Activated CD8-positive, alpha-beta memory T cell treated with anti-CD3 and anti-CD28 coated beads, Interleukin-2, amount 50 U/mL, for 24 hours (primary cell): Measurements from ENCODE around the gene ZNF45.
"Not testable (repeated sequence)": the region's sequence is repeated elsewhere in the genome, so short reads cannot be mapped to it uniquely, and the experiment has no call there.

Experiments
- DNase-seq: peaks from one replicate; pipeline ENCODE4 v3.0.0-alpha.2; 2020; ENCODE audit errors: extremely low read depth

The ZNF45 gene

DNA sequence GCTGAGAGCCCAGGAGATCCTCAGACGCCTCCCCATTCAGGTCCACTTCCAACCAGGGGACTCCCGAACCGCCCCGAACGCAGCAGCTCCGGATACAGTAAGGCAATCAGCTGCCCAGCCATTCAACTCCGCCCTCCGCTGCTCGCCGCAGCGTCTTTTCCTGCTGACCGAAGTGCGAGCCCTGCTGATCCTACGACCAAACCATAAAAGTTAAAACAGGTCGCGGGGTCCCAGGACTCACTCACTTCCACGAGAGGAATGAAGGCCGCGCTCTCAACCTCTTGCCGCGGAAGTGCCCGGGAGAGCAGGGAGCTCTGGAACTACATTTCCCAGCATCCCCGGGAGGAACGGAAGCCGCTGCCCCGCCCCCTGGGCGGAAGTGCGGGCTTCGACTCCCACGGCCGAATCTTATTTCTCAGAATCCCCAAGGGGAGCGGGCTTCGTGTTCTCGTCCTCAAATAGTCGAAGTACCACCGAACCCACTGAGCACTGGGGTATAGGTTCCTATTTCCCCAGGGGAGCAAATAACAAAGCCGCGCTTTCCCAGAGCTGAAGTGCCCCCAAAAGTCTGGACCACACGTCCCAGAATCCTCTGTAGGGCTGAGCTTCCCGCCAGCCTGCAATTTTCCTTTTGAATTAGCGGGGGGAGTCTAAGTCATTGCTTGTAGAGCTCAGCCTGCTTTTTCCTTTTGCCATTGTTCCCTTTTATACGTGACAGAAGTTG is at the start of gene ZNF45:
ZNF45 (minus strand) TSS at position 298 of the 724 bp plus-strand sequence. CDS start 13,097 bp downstream, outside the sequence.
- peak; percentile 71 for DNase-seq

- no peak for DNase-seq
These were observed 49.6 kb upstream of the ZNF45 start for GRCh38 chr19:43984687-43985000.

- DNase-seq = peak; percentile 39
These were observed 49.0 kb upstream of the ZNF45 start, which contains the start of gene ZNF155 for GRCh38 chr19:43983912-43984686. Gene ZNF155 (plus strand): TSS chr19:43984188. CDS start chr19:43988544, 4,356 bp downstream.

- DNase-seq = no peak
These were observed 48.4 kb upstream of the ZNF45 start for GRCh38 chr19:43983544-43983911.

DNA sequence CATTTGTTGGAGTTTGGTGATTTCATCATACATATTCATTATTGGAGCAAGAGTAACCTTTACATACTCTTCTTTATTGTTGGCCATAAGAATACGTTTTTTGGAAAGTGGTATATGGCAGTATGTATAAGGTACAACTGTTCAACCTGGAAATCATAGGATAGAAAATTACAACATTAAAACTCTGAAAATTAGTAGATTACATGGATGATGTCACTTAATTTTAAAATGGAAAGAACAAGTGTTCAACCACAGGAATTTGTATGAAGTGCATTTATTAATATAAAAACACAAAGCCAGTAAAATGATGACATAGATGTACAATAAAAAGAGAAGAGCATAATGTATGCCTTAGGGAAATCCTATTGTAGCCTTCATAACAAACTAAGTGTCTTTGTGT is 41.6 kb upstream of the ZNF45 start:
- DNase-seq = no peak

DNA sequence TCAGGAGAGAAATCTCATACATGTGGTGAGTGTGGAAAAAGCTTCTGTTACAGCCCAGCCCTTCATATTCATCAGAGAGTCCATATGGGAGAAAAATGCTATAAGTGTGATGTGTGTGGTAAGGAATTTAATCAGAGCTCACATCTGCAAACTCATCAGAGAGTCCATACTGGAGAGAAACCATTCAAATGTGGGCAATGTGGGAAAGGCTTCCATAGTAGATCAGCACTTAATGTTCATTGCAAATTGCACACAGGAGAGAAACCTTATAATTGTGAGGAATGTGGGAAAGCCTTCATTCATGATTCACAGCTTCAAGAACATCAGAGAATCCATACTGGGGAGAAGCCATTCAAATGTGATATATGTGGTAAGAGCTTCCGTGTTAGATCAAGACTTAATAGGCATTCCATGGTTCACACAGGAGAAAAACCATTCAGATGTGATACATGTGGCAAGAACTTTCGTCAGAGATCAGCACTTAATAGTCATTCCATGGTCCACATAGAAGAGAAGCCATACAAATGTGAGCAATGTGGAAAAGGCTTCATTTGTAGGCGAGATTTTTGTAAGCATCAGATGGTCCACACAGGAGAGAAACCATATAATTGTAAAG is 31.1 kb upstream of the ZNF45 start:
- no peak for DNase-seq

GRCh38 chr19:43960411-43960810 is 25.3 kb upstream of the ZNF45 start:
- no peak for DNase-seq

GRCh38 chr19:43957891-43958290 is 22.8 kb upstream of the ZNF45 start:
- DNase-seq = no peak

DNA sequence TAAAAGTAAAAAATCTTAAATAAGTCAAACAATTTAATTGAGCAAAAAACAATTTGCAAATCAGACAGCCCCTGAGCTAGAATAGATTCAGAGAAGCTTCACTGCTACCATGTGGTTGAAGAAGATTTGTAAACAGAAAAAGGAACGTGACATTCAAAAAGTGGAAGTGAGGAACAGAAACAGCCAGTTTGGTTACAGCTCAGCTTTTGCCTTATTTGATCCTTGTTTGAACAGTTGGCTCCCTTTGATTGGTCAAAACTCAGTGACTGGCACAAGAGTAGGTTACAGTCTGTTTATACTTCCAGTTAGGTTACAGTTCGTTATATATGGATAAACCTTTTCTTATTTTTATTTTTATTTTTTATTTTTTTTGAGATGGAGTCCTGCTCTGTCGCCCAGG is 21.7 kb upstream of the ZNF45 start:
- no peak for DNase-seq

GRCh38 chr19:43950834-43951645 is 16.0 kb upstream of the ZNF45 start, which contains the start of gene ZNF221:
Gene ZNF221 (plus strand): TSS chr19:43951228. CDS start chr19:43962727, 11,499 bp downstream.
- DNase-seq = peak; percentile 19

- DNase-seq = not testable (repeated sequence)
These were observed 14.7 kb upstream of the ZNF45 start for GRCh38 chr19:43949803-43950202.

DNA sequence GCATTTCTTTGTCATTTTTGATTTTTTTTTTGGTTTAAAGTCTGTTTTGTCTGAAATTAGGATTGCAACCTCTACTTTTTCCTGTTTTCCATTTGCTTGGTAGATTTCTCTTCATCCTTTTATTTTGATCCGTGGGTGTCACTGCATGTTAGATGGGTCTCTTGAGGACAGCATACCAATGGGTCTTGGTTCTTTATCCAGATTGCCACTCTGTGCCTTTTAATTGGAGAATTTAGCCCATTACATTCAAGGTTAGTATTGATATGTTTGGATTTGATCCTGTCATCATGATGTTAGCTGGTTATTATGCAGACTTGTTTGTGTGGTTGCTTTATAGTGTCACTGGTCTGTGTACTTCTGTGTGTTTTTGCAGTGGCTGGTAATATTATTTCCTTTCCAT is 12.3 kb upstream of the ZNF45 start:
- not testable (repeated sequence) for DNase-seq

DNA sequence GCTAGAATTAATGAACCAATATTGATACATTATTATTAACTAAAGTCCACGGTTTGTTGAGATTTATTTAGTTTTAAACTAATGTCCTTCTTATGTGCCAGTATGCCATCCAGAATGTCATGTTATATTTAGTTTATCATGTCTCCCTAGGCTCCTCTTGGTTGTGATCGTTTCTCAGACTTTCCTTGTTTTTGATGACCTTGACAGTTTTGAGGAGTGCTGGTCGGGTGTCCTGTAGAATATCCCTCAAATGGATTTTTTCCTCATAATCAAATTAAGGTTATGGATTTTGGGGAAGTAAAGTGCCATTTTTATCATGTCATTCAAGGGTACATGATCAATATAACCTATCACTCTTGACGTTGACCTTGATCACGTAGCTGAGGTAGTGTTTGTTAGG is 6.1 kb upstream of the ZNF45 start:
- DNase-seq = no peak

- no peak for DNase-seq
These were observed 5.6 kb upstream of the ZNF45 start for GRCh38 chr19:43940719-43941118.

DNA sequence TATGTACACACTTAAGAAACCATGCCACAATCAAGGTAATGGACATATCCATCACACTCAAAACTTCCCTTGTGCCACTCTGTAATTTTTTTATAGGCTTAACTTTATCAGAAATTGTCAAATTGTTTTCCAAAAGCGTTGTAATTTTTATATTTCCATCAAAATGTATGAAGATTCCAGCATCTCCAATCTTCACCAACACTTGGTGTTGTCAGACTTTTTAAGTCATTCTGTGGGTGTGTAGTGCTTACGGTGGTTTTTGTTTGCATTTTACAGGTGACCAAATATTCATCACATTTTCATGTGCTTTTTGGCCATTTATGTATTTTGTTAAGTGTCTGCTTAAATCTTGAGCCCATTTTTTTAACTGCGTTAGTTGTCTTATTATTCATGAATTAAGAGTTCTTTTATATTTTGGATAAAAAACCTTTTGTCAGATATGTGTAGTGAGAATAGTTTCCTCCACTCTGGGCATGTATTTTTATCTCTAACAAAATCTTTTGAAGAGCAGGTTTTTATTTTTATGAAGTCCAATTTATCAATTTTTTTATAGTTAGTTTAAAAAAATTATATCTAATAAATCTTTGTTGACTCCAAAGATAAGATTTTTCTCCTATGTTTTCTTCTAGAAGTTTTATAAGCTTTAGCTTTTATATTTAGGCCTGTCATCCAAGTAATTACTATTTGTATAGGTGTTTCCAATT is 4.6 kb upstream of the ZNF45 start:
- no peak for DNase-seq

GRCh38 chr19:43936188-43936587 is 1.1 kb upstream of the ZNF45 start:
- DNase-seq = no peak

DNA sequence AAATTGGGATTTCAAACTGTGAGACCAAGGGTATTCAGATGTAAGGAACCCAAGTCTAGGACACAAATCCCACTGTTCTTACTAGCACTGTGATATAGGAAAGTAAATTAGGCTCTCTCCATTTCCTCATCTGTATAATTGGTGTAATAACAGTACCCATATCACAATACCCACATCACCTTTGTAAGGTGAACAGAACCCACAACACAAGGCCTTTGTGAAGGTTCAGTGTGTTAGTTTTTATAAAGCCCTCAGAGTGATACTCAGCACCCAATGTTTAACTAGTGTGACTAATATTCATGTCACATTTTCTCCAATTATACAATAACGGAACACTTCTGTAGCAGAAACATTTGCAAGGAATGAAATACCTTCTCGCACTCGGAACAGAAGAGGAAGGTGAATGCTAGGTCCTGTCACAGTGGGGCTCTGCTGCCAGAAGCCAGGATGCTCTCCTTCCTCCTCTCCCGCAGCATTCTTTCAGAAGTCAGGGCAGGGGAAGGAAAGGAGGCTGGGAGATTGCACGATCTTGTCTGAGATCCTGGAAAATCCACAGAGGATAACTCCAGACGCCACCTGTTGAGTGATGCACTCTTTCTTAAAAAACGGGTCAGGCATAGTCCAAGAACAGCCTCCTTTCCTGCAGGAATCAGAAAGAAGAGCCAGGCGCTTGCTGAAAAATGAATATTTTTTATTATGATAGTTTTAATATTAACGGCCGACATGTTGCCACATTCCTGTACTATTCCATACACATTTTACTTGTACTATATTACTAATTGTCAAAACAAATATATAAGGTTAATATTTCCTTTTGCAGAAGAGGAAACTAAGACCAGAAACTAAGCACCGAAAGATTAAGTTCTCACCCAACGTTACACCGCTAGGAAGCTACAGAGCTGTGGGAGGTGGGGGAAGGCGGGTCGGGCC is 762 bp downstream of the ZNF45 start:
- no peak for DNase-seq

GRCh38 chr19:43928820-43929219 is 6.3 kb downstream of the ZNF45 start:
- DNase-seq = no peak

- DNase-seq = no peak
These were observed 11.2 kb downstream of the ZNF45 start for GRCh38 chr19:43923875-43924274.

DNA sequence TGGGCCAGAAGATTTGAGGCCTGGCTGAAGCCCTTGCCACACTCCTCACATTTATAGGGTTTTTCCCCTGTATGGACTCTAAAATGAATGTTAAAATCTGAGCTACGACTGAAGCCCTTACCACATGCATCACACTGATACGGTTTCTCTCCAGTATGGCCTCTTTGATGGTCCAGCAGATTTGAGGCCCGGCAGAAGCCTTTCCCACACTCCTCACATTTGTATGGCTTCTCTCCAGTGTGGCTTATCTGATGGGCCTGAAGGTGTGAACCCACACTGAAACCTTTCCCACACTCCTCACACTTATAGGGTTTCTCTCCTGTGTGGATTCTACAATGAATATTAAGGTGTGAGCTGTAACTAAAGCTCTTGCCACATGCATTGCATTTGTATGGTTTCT is 21.0 kb downstream of the ZNF45 start:
- DNase-seq = no peak
